Endodermal cell (in vitro differentiated cells): ENCODE measurements around the gene OSBPL6. TPM values are rescaled to one million over a fixed set of nuclear protein-coding genes. Genes with fewer than 3 reads are reported as not detected.

Source experiments
- DNase-seq: peaks from one replicate; pipeline ENCODE4 v3.0.0-alpha.2; 2017
- H3K27ac ChIP-seq: 2 replicates; pipeline ENCODE4 v1.5.1; 2013; ENCODE audit warnings: mild to moderate bottlenecking, low read depth, low read length, moderate library complexity
- H3K27me3 ChIP-seq: 2 replicates; pipeline ENCODE4 v1.6.1; 2013; ENCODE audit warnings: mild to moderate bottlenecking, low read length, moderate library complexity; ENCODE audit not compliant: insufficient read depth, control insufficient read depth, poor library complexity, severe bottlenecking
- H3K36me3 ChIP-seq: 2 replicates; pipeline ENCODE4 v1.7.0; 2013; ENCODE audit warnings: mild to moderate bottlenecking, low read length, moderate library complexity; ENCODE audit not compliant: control insufficient read depth, insufficient read depth
- H3K4me1 ChIP-seq: one replicate; pipeline ENCODE4 v1.7.0; 2013; ENCODE audit warnings: low read length; ENCODE audit not compliant: control insufficient read depth, insufficient read depth
- H3K4me3 ChIP-seq: 2 replicates; pipeline ENCODE4 v1.5.1; 2013; ENCODE audit warnings: mild to moderate bottlenecking, low read length, moderate library complexity
- H3K9ac ChIP-seq: 2 replicates; pipeline ENCODE4 v1.6.1; 2013; ENCODE audit warnings: mild to moderate bottlenecking, low read length, moderate library complexity; ENCODE audit not compliant: poor library complexity, severe bottlenecking; ENCODE audit errors: extremely low read depth
- H3K9me3 ChIP-seq: 2 replicates; pipeline ENCODE4 v1.6.1; 2013; ENCODE audit warnings: mild to moderate bottlenecking, low read length, moderate library complexity; ENCODE audit not compliant: control insufficient read depth
- H3K27ac Mint-ChIP-seq: 2 replicates; pipeline ENCODE4 v1.8.0; 2020; ENCODE audit warnings: mixed read lengths
- H3K27me3 Mint-ChIP-seq: 2 replicates; pipeline ENCODE4 v1.8.0; 2021; ENCODE audit warnings: mild to moderate bottlenecking, mixed read lengths; ENCODE audit not compliant: insufficient read depth
- H3K36me3 Mint-ChIP-seq: 2 replicates; pipeline ENCODE4 v1.8.0; 2020; ENCODE audit warnings: low read depth, mixed read lengths
- H3K4me1 Mint-ChIP-seq: 2 replicates; pipeline ENCODE4 v1.8.0; 2020; ENCODE audit warnings: mixed read lengths
- H3K4me3 Mint-ChIP-seq: 2 replicates; pipeline ENCODE4 v1.8.0; 2020; ENCODE audit warnings: mild to moderate bottlenecking, moderate library complexity, mixed read lengths
- H3K9me3 Mint-ChIP-seq: 2 replicates; pipeline ENCODE4 v1.8.0; 2020; ENCODE audit warnings: mild to moderate bottlenecking, mixed read lengths
- WGBS, 2 experiments: methylation state at CpG; one replicate each; pipeline versions ENCODE4 v1.1.5 to v1.1.7; 2013; ENCODE audit warnings: missing lambda C conversion rate in 2 of 2, mixed read lengths in 1 of 2; ENCODE audit not compliant: insufficient coverage in 1 of 2, insufficient read length in 1 of 2; 5-methylcytosine and 5-hydroxymethylcytosine counted together
- total RNA-seq, 2 donors: library from RNA; stranded (reverse); fragmentation: NEBNext Ultra II Directional in 1 of 2; extraction: Animal tissue kit (Norgen Biotek cat#: 25700) in 1 of 2; gene quantifications; 2 replicates in 1 of 2; 3 replicates in 1 of 2; pipeline ENCODE4 v1.2.1, GENCODE V29; 2021
- TF ChIP-seq, protein P1 (sequence below): fragments of 200-600 bp; sonication (generic); conservative IDR thresholded peaks from 2 replicates; pipeline ENCODE4 v1.5.0; 2021; ENCODE audit warnings: antibody characterized with exemption, mild to moderate bottlenecking

OSBPL6 gene
- total RNA-seq, 2 donors from 2014 or later: 3.4 to 3.6 TPM

DNA sequence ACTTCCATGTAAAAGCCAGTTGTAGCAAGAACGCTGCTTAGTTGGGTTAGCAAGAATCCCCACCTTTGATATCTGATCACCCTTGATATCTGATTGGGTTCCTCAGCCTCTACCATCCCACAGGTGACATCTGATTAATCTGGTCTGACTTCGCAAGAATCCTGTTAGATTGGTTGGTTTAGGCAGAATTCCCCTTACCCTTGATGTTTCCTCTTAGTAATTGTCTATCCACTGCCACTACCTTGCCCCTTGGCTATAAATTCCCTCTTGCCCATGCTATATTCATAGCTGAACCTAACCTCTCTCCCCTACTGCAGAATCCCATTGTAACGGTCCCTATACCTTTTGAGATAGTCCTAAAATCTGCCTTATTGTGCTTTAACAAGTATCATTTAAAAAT, 223.6 kb downstream of the OSBPL6 start:
- TF ChIP-seq, protein P1, sequence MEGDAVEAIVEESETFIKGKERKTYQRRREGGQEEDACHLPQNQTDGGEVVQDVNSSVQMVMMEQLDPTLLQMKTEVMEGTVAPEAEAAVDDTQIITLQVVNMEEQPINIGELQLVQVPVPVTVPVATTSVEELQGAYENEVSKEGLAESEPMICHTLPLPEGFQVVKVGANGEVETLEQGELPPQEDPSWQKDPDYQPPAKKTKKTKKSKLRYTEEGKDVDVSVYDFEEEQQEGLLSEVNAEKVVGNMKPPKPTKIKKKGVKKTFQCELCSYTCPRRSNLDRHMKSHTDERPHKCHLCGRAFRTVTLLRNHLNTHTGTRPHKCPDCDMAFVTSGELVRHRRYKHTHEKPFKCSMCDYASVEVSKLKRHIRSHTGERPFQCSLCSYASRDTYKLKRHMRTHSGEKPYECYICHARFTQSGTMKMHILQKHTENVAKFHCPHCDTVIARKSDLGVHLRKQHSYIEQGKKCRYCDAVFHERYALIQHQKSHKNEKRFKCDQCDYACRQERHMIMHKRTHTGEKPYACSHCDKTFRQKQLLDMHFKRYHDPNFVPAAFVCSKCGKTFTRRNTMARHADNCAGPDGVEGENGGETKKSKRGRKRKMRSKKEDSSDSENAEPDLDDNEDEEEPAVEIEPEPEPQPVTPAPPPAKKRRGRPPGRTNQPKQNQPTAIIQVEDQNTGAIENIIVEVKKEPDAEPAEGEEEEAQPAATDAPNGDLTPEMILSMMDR: no peak
- no peak overlapping the region for H3K27ac Mint-ChIP-seq

DNA sequence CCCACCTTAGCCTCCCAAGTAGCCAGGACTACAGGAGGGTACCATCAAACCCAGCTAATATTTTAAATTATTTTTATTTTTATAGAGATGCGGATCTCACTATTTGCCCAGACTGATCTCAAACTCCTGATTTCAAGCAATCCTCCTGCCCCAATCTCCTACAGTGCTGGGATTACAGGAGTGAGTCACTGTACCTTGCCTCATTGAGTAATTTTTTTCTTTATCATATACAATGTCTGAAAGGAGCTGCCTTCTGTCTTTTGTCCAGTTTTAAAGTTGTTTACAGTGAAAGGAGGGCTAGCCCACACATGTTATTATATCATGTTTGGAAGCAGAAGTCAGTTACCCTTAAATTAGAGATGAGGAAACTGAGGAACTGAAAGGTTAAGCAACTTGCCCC, 224.1 kb downstream of the OSBPL6 start:
- no peaks in the 10 kb centered on the region for H3K9me3 Mint-ChIP-seq
- Histone ChIP-seq H3K9me3 (no peaks in the 10 kb centered on the region), H3K27me3 (no peaks in the 10 kb centered on the region), H3K9ac (no peak overlapping the region), H3K4me3 (no peak overlapping the region), H3K4me1 (no peaks in the 10 kb centered on the region), H3K36me3 (peaks cover 3% of the 10 kb centered on the region), H3K27ac (no peak overlapping the region)
- DNase-seq: no peak
- TF ChIP-seq, protein P1: no peak
- no peaks in the 10 kb centered on the region for H3K27me3 Mint-ChIP-seq
- H3K4me1 Mint-ChIP-seq: peaks cover 5% of the 10 kb centered on the region
- peaks cover 4% of the 10 kb centered on the region for H3K36me3 Mint-ChIP-seq
- WGBS, 2 experiments: 86 to 90% methylated on average over 1 of the region's 1 CpG
- H3K4me3 Mint-ChIP-seq: no peak overlapping the region
- no peak overlapping the region for H3K27ac Mint-ChIP-seq

More for the DNA sequence above, 223.6 kb downstream of the OSBPL6 start:
- H3K27me3 Mint-ChIP-seq: no peaks in the 10 kb centered on the region
- 92 to 94% methylated on average over 2 to 3 of the region's 3 CpGs for WGBS, 2 experiments
- no peak overlapping the region for H3K4me3 ChIP-seq
- no peak overlapping the region for H3K27ac ChIP-seq
- peaks cover 6% of the 10 kb centered on the region for H3K4me1 Mint-ChIP-seq
- H3K36me3 Mint-ChIP-seq: peaks cover 4% of the 10 kb centered on the region
- no peak overlapping the region for H3K4me3 Mint-ChIP-seq
- DNase-seq: no peak
- H3K4me1 ChIP-seq: no peaks in the 10 kb centered on the region
- peaks cover 3% of the 10 kb centered on the region for H3K36me3 ChIP-seq
- no peaks in the 10 kb centered on the region for H3K27me3 ChIP-seq
- no peak overlapping the region for H3K9ac ChIP-seq
- H3K9me3 ChIP-seq: no peaks in the 10 kb centered on the region
- H3K9me3 Mint-ChIP-seq: no peaks in the 10 kb centered on the region

DNA sequence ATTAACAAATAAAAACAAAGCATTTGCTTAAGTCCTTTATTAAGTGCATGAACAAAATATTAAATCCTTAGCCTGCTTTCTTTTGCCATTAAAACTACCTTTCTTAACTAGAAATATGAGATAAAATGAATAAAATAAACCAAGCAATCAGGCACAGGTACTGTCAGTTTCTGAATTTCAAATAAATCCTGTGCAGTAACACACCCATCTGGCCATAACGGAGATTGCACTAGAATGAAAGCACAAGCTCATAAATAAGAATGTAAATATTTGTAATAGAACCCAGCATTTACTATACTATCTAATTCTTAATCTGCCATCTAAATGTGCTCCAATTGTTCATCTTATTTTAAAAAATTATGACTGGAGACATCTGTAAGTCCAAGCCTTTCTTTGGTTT, 224.8 kb downstream of the OSBPL6 start:
- Histone ChIP-seq H3K4me3 (no peak overlapping the region), H3K4me1 (no peaks in the 10 kb centered on the region), H3K9me3 (no peaks in the 10 kb centered on the region), H3K27ac (no peak overlapping the region), H3K27me3 (no peaks in the 10 kb centered on the region), H3K9ac (no peak overlapping the region), H3K36me3 (peaks cover 3% of the 10 kb centered on the region)
- Mint-ChIP-seq H3K4me1 (peaks cover 5% of the 10 kb centered on the region), H3K4me3 (no peak overlapping the region), H3K36me3 (peaks cover 9% of the 10 kb centered on the region), H3K27ac (no peak overlapping the region), H3K27me3 (no peaks in the 10 kb centered on the region), H3K9me3 (peaks cover under 1% of the 10 kb centered on the region)
- WGBS, 2 experiments: no CpG with 5 or more reads among the region's 1 CpG
- TF ChIP-seq, protein P1: no peak
- DNase-seq: no peak
